ENCODE measurements around the gene PHLDB1.

GRCh38 chr11:118615976-118616371 is 8.6 kb downstream of the PHLDB1 start:
- TF ChIP-seq POLR2A (IDR thresholded peaks at IDR 0.05), result no peak
- TF ChIP-seq CTCF (IDR thresholded peaks at IDR 0.05), result no peak
